Measurements from ENCODE around the gene PGM2L1.
"Not testable (repeated sequence)": the region's sequence is repeated elsewhere in the genome, so short reads cannot be mapped to it uniquely, and the experiment has no call there.

PGM2L1 gene

DNA sequence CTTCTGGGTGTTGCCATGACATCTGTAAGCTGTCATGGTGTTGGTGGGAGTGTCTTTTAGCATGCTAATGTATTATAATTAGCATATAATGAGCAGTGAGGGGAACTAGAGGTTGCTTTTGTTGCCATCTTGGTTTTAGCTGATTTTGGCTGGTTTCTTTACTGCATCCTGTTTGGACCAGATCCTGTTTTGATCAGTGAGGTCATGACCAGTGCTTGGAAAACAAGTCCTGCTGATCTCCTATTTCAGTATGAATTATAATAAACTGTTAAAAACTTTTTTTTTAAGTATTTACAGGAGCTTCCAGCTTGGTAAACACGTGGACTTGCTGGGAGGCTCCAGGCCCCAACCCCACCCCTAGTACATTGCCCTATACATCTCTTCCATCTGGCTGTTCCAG lies 56.3 kb downstream of the PGM2L1 start:
- DNase-seq (ENCODE audit: low read depth): no peak
- TF ChIP-seq, protein P1, sequence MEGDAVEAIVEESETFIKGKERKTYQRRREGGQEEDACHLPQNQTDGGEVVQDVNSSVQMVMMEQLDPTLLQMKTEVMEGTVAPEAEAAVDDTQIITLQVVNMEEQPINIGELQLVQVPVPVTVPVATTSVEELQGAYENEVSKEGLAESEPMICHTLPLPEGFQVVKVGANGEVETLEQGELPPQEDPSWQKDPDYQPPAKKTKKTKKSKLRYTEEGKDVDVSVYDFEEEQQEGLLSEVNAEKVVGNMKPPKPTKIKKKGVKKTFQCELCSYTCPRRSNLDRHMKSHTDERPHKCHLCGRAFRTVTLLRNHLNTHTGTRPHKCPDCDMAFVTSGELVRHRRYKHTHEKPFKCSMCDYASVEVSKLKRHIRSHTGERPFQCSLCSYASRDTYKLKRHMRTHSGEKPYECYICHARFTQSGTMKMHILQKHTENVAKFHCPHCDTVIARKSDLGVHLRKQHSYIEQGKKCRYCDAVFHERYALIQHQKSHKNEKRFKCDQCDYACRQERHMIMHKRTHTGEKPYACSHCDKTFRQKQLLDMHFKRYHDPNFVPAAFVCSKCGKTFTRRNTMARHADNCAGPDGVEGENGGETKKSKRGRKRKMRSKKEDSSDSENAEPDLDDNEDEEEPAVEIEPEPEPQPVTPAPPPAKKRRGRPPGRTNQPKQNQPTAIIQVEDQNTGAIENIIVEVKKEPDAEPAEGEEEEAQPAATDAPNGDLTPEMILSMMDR (IDR thresholded peaks at IDR 0.05; ENCODE audit: insufficient read depth, low read depth, low read length, missing control alignments): no peak

GRCh38 chr11:74339619-74340018 lies 58.6 kb downstream of the PGM2L1 start:
- TF ChIP-seq, protein P1 (IDR thresholded peaks at IDR 0.05; ENCODE audit: insufficient read depth, low read depth, low read length, missing control alignments): no peak
- no peak for DNase-seq (ENCODE audit: low read depth)
- H3K4me3 ChIP-seq (ENCODE audit: low read length): no peak overlapping the region

More for the DNA sequence above, 56.3 kb downstream of the PGM2L1 start:
- H3K4me3 ChIP-seq (ENCODE audit: low read length): no peak overlapping the region

GRCh38 chr11:74338963-74339362 lies 59.3 kb downstream of the PGM2L1 start:
- no peak overlapping the region for H3K4me3 ChIP-seq (ENCODE audit: low read length)
- TF ChIP-seq, protein P1 (IDR thresholded peaks at IDR 0.05; ENCODE audit: insufficient read depth, low read depth, low read length, missing control alignments): no peak
- no peak for DNase-seq (ENCODE audit: low read depth)

DNA sequence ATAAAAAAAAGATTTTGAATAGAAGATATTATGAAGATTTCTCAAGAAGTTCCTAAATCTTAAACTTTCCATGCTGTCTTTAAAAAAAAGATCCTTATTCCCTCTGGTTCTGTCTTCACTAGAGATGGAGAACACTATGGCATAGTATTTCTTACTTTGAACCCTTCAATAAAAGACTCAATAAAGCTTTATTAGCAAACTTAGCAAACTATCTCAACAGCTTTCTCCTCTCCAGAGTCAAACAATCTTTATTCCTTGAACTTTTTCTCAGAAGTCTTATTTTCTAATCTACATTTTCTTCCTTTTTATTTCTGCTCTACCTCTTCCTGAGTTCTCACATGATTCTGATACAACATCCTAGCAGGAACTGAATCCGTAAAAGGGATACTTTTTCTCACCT lies 65.0 kb downstream of the PGM2L1 start:
- no peak overlapping the region for H3K4me3 ChIP-seq (ENCODE audit: low read length)
- no peak for DNase-seq (ENCODE audit: low read depth)
- TF ChIP-seq, protein P1 (IDR thresholded peaks at IDR 0.05; ENCODE audit: insufficient read depth, low read depth, low read length, missing control alignments): no peak

DNA sequence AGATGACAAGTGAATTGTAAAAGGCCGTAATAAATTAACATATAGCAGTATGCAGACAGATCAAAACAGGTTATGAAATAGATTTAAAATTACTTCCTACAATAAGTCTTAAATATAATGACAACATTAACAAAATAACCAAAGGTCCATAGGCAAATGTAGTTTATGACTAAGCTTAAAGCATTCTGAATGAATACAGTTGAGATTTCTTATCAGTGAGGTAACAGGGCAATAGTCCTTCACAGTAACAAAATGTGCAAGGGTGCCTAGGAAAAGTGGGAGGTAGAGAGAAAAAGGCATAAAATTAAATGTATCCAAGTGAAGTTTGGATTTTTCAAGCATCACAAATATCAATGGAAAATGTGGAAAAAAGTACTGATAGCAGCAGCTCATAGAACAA lies 65.9 kb downstream of the PGM2L1 start:
- H3K4me3 ChIP-seq (ENCODE audit: low read length): no peak overlapping the region
- TF ChIP-seq, protein P1 (IDR thresholded peaks at IDR 0.05; ENCODE audit: insufficient read depth, low read depth, low read length, missing control alignments): no peak
- no peak for DNase-seq (ENCODE audit: low read depth)

DNA sequence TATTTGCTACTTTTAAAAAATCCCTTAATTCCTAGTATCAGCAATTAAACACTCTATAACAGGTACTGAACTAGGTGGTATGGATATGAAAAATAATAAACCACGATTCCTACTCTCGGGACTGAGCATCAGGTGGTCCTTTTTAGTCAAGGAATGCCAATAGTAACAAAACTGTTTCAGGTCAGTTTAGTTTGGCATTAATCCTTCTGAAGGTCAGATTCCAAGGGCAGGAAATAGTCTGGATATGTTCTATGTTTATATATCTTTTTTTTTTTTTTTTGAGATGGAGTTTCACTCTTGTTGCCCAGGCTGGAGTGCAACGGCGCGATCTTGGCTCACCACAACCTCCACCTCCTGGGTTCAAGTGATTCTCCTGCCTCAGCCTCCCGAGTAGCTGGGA lies 67.2 kb downstream of the PGM2L1 start:
- not testable (repeated sequence) for H3K4me3 ChIP-seq (ENCODE audit: low read length); DNase-seq (ENCODE audit: low read depth)

GRCh38 chr11:74330075-74330858 lies 68.0 kb downstream of the PGM2L1 start:
- H3K4me3 ChIP-seq (ENCODE audit: low read length): no peak overlapping the region
- TF ChIP-seq, protein P1 (IDR thresholded peaks at IDR 0.05; ENCODE audit: insufficient read depth, low read depth, low read length, missing control alignments): no peak
- DNase-seq (ENCODE audit: low read depth): peak; percentile 66
